ENCODE results near the gene ANGPTL8. TPM values are rescaled to one million over a fixed set of nuclear protein-coding genes. Genes with fewer than 3 reads are reported as not detected.

ANGPTL8 gene
- total and polyA plus RNA-seq, 2 donors (not counting 3 experiments of a cell fraction or from before 2014, with no cell fraction given): not detected

DNA sequence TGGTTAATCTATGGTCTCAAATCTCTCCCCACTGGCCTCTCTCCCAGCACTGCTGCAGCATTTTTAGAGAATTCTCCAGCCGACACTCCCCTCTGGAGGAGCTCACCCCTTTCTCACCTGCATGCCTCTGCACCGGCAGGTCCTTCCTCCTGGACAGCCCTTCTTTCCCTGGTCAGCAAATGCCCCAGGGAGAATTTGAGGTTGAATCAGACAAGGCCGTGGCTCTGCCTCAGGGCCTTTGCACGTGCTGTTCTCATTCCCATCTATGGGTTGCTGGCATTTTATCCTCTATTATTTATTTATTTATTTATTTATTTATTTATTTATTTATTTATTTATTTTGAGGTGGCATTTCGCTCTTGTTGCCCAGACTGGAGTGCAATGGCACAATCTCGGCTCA, 24.3 kb downstream of the ANGPTL8 start:
- BruUV-seq (replicated peaks): no TSS peak
- dilution Hi-C loops (cut with MboI; ENCODE audit: extremely low pct_ligation_motif_present, low sequenced_read_pairs): no loop called here
- no peak for DNase-seq (ENCODE audit: low read depth, low spot score)
- intact Hi-C loops (cut with micrococcal nuclease): loop anchor here (1.0 kb wide), 1 partner anchor 10 kb away; no protein-coding TSS in a partner anchor
- Histone ChIP-seq H3K27ac (ENCODE audit: insufficient read depth, low read depth, low read length) (no peak overlapping the region), H2AFZ (ENCODE audit: low read depth, low read length) (no peak overlapping the region), H3K4me1 (ENCODE audit: control insufficient read depth, extremely low read depth, insufficient read depth, low read length) (peaks cover 37% of the 10 kb centered on the region), H3K9me3 (replicated peaks; ENCODE audit: control insufficient read depth, insufficient read depth, low read length) (no peaks in the 10 kb centered on the region), H3K9ac (replicated peaks; ENCODE audit: extremely low read depth, insufficient read depth, low read length) (no peak overlapping the region), H3K4me3 (replicated peaks in 1 of 3; ENCODE audit: insufficient read depth in 1 of 3, low read depth in 1 of 3, low read length in 3 of 3) (no peak overlapping the region), H3K9me1 (replicated peaks; ENCODE audit: control insufficient read depth, extremely low read depth, insufficient read depth, low read length) (no peaks in the 10 kb centered on the region), H3K4me2 (ENCODE audit: insufficient read depth, low read length) (no peak overlapping the region), H3K36me3 (ENCODE audit: control insufficient read depth in 2 of 2, extremely low read depth in 1 of 2, insufficient read depth in 2 of 2, low read length in 2 of 2) (no peaks in the 10 kb centered on the region), H3K79me2 (ENCODE audit: control insufficient read depth, insufficient read depth, low read length) (peaks cover 27% of the 10 kb centered on the region), H4K20me1 (replicated peaks; ENCODE audit: control insufficient read depth, extremely low read depth, insufficient read depth, low read length) (no peaks in the 10 kb centered on the region), H3K27me3 (ENCODE audit: control insufficient read depth in 2 of 2, insufficient read depth in 2 of 2, low read length in 2 of 2) (no peaks in the 10 kb centered on the region)
- ChIA-PET CTCF (interaction anchor here (1.1 to 2.5 kb wide), 4 partner anchors 9 to 117 kb away, joined by 4 to 16 read pairs (median 8); no protein-coding TSS in a partner anchor), POLR2A (no interaction called here)
- no peak for TF ChIP-seq POLR2A (IDR thresholded peaks at IDR 0.05; ENCODE audit: low read depth, low read length)
- TF ChIP-seq, protein P1, sequence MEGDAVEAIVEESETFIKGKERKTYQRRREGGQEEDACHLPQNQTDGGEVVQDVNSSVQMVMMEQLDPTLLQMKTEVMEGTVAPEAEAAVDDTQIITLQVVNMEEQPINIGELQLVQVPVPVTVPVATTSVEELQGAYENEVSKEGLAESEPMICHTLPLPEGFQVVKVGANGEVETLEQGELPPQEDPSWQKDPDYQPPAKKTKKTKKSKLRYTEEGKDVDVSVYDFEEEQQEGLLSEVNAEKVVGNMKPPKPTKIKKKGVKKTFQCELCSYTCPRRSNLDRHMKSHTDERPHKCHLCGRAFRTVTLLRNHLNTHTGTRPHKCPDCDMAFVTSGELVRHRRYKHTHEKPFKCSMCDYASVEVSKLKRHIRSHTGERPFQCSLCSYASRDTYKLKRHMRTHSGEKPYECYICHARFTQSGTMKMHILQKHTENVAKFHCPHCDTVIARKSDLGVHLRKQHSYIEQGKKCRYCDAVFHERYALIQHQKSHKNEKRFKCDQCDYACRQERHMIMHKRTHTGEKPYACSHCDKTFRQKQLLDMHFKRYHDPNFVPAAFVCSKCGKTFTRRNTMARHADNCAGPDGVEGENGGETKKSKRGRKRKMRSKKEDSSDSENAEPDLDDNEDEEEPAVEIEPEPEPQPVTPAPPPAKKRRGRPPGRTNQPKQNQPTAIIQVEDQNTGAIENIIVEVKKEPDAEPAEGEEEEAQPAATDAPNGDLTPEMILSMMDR (IDR thresholded peaks at IDR 0.05; ENCODE audit: extremely low read depth in 1 of 2, insufficient read depth in 1 of 2, low read depth in 1 of 2, low read length in 2 of 2): no peak
- FAIRE-seq: no peak

DNA sequence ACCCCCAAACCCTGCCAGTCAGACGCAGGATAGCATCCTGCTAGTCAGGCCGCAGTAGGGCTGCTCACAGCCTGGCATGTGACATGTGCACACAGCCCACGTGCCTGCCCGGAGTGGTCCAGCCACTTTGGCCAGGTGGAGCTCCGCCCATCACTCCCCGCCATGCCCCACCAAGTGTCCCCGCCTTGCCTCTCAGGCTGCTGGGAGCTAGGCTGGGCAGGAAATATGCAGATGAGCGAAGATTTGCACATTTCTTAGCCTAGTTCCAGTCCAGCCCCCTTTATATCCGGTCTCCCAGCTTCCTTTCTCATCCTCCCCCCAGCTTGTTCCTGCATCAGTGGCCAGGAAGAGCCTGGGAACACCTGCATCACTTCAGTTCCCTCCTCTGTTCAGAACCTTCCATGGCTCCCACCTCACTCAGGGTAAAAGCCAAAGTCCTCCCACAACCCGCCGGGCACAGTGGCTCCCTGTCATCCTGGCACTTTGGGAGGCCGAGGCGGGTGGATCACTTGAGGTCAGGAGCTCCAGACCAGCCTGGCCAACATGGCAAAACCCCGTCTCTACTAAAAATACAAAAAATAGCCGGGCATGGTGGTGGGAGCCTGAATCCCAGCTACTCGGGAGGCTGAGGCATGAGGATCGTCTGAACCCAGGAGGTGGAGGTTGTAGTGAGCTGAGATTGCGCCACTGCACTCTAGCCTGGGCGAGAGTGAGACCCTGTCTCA, 25.2 kb downstream of the ANGPTL8 start:
- Histone ChIP-seq H3K36me3 (ENCODE audit: control insufficient read depth in 2 of 2, extremely low read depth in 1 of 2, insufficient read depth in 2 of 2, low read length in 2 of 2) (no peaks in the 10 kb centered on the region), H3K27me3 (ENCODE audit: control insufficient read depth in 2 of 2, insufficient read depth in 2 of 2, low read length in 2 of 2) (no peaks in the 10 kb centered on the region), H3K4me2 (ENCODE audit: insufficient read depth, low read length) (no peak overlapping the region), H3K9me3 (replicated peaks; ENCODE audit: control insufficient read depth, insufficient read depth, low read length) (no peaks in the 10 kb centered on the region), H3K27ac (ENCODE audit: insufficient read depth, low read depth, low read length) (peak overlapping the region; percentile 64), H4K20me1 (replicated peaks; ENCODE audit: control insufficient read depth, extremely low read depth, insufficient read depth, low read length) (no peaks in the 10 kb centered on the region), H3K79me2 (ENCODE audit: control insufficient read depth, insufficient read depth, low read length) (peaks cover 22% of the 10 kb centered on the region), H3K4me1 (ENCODE audit: control insufficient read depth, extremely low read depth, insufficient read depth, low read length) (peaks cover 43% of the 10 kb centered on the region), H3K9ac (replicated peaks; ENCODE audit: extremely low read depth, insufficient read depth, low read length) (peak overlapping the region; percentile 24), H3K9me1 (replicated peaks; ENCODE audit: control insufficient read depth, extremely low read depth, insufficient read depth, low read length) (no peaks in the 10 kb centered on the region), H3K4me3 (replicated peaks in 1 of 3; ENCODE audit: insufficient read depth in 1 of 3, low read depth in 1 of 3, low read length in 3 of 3) (no peak overlapping the region), H2AFZ (ENCODE audit: low read depth, low read length) (peak overlapping the region; percentile 2)
- POLR2A ChIA-PET: interaction anchor here (0.9 kb wide), 1 partner anchor 22 kb away, joined by 4 read pairs; no protein-coding TSS in a partner anchor
- dilution Hi-C loops (cut with MboI; ENCODE audit: extremely low pct_ligation_motif_present, low sequenced_read_pairs): no loop called here
- CTCF ChIA-PET: interaction anchor here (0.9 to 2.5 kb wide), 8 partner anchors 8 to 117 kb away, joined by 3 to 16 read pairs (median 6); no protein-coding TSS in a partner anchor
- peak; percentile 99 for FAIRE-seq
- DNase-seq (ENCODE audit: low read depth, low spot score): peak; percentile 70
- intact Hi-C loops (cut with micrococcal nuclease): loop anchor here (1.0 kb wide), 1 partner anchor 11 kb away; no protein-coding TSS in a partner anchor
- TF ChIP-seq POLR2AphosphoS5 (IDR thresholded peaks at IDR 0.05; ENCODE audit: insufficient read depth, low read depth, low read length) (peak; percentile 66), MYC (IDR thresholded peaks at IDR 0.05; ENCODE audit: low read depth, low read length) (peak; percentile 58), EZH2 (IDR thresholded peaks at IDR 0.05; ENCODE audit: borderline replicate concordance, low read depth, low read length, severe bottlenecking) (no peak), POLR2A (IDR thresholded peaks at IDR 0.05; ENCODE audit: low read depth, low read length) (peak; percentile 43), GATA2 (IDR thresholded peaks at IDR 0.05; ENCODE audit: insufficient read depth, insufficient read length, low read depth, low read length) (no peak)
- TF ChIP-seq, protein P1 (IDR thresholded peaks at IDR 0.05; ENCODE audit: extremely low read depth in 1 of 2, insufficient read depth in 1 of 2, low read depth in 1 of 2, low read length in 2 of 2): no peak
- TF ChIP-seq, protein P2, sequence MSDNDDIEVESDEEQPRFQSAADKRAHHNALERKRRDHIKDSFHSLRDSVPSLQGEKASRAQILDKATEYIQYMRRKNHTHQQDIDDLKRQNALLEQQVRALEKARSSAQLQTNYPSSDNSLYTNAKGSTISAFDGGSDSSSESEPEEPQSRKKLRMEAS (IDR thresholded peaks at IDR 0.05; ENCODE audit: insufficient read depth, insufficient read length): peak; percentile 89
- TSS peak; percentile 37 for BruUV-seq (replicated peaks)
